Breast epithelium (tissue), 4 donors: ENCODE results near the gene TPK1. TPM values are rescaled to one million over a fixed set of nuclear protein-coding genes. Genes with fewer than 3 reads are reported as not detected.

Experiments
- DNase-seq, 2 donors: peaks; one replicate each; pipeline ENCODE4 v3.0.0-alpha.2; 2019; ENCODE audit warnings: low spot score in 2 of 2
- H3K27ac ChIP-seq, 2 donors: fragments of 200-600 bp; sonication (generic) in 1 of 2; one replicate each; pipeline ENCODE4 v1.5.1; 2016 to 2019; ENCODE audit warnings: mild to moderate bottlenecking in 1 of 2
- H3K27me3 ChIP-seq, 2 donors: fragments of 200-600 bp; sonication (generic) in 1 of 2; one replicate each; pipeline versions ENCODE4 v1.5.1 to v1.6.0; 2017 to 2019; ENCODE audit warnings: control low read depth in 1 of 2, mild to moderate bottlenecking in 1 of 2
- H3K36me3 ChIP-seq: fragments of 200-600 bp; one replicate; pipeline ENCODE4 v1.5.1; 2019
- H3K4me1 ChIP-seq, 2 donors: fragments of 200-600 bp; sonication (generic); one replicate each; pipeline ENCODE4 v1.5.1; 2016 to 2019; ENCODE audit warnings: control low read depth in 1 of 2
- H3K4me3 ChIP-seq, 3 donors: fragments of 200-600 bp; sonication (generic); 1 replicate in 2 of 3; 2 replicates in 1 of 3; pipeline ENCODE4 v1.5.1; 2016 to 2019; ENCODE audit warnings: mild to moderate bottlenecking in 3 of 3, moderate library complexity in 2 of 3
- H3K9me3 ChIP-seq, 2 donors: fragments of 200-600 bp; sonication (generic) in 1 of 2; one replicate each; pipeline ENCODE4 v1.5.1; 2016 to 2019; ENCODE audit warnings: control low read depth in 1 of 2
- POLR2A ChIP-seq: fragments of 450-650 bp; IDR thresholded peaks from one replicate; pipeline ENCODE4 v1.6.1; 2016; ENCODE audit warnings: antibody characterized with exemption, mild to moderate bottlenecking, moderate library complexity
- POLR2AphosphoS5 ChIP-seq, 3 donors: sonication (generic); formaldehyde crosslinking; IDR thresholded peaks; one replicate each; pipeline ENCODE4 v1.6.1; 2017; ENCODE audit warnings: antibody characterized with exemption in 3 of 3
- intact Hi-C: fragments of 100-400 bp; cut with DNase I; formaldehyde crosslinking; loops from one replicate; pipeline ENCODE4 v1.15.1; 2023; ENCODE audit warnings: low total_unique reads
- total RNA-seq, 3 donors: library from RNA; depleted of rRNA; stranded (reverse); fragments of >200 nt; gene quantifications; one replicate each; pipeline ENCODE4 v1.1.0, GENCODE V29; 2016
- TF ChIP-seq, protein P1 (sequence below), 3 donors: fragments of 450-650 bp; IDR thresholded peaks; one replicate each; pipeline ENCODE4 v1.5.1; 2016 to 2017; ENCODE audit warnings: antibody characterized with exemption in 3 of 3, mild to moderate bottlenecking in 3 of 3, moderate library complexity in 3 of 3

Gene TPK1
- total RNA-seq, 3 donors from 2014 or later: 4.8 to 9.8 (median 7.9) TPM

DNA sequence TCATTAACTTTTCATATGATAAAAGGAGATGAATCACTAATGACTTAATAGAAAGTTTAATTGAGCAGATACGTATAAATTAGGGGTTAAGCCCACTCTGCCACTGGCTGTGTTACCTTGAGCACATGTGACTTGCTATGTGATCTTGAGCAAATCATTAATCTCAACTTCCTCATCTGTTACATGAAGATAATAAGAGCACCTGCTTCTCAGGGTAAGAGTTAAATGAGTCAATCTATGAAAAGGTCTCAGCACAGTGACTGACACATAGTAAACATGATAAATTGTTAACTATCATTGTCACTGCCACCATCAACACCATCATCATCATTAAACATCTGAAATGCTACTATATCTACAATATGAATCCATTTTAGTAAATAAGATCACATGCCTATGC, 110.8 kb downstream of the TPK1 start:
- no peaks in the 10 kb centered on the region for H3K4me1 ChIP-seq
- H3K27ac ChIP-seq: no peak overlapping the region
- no peaks in the 10 kb centered on the region for H3K27me3 ChIP-seq
- no peak overlapping the region for H3K4me3 ChIP-seq
- H3K36me3 ChIP-seq: no peaks in the 10 kb centered on the region
- intact Hi-C loops: no loop called here
- no peak for DNase-seq
- TF ChIP-seq POLR2A (no peak), POLR2AphosphoS5 (IDR thresholded peaks at IDR 0.05) (no peak)
- TF ChIP-seq, protein P1, sequence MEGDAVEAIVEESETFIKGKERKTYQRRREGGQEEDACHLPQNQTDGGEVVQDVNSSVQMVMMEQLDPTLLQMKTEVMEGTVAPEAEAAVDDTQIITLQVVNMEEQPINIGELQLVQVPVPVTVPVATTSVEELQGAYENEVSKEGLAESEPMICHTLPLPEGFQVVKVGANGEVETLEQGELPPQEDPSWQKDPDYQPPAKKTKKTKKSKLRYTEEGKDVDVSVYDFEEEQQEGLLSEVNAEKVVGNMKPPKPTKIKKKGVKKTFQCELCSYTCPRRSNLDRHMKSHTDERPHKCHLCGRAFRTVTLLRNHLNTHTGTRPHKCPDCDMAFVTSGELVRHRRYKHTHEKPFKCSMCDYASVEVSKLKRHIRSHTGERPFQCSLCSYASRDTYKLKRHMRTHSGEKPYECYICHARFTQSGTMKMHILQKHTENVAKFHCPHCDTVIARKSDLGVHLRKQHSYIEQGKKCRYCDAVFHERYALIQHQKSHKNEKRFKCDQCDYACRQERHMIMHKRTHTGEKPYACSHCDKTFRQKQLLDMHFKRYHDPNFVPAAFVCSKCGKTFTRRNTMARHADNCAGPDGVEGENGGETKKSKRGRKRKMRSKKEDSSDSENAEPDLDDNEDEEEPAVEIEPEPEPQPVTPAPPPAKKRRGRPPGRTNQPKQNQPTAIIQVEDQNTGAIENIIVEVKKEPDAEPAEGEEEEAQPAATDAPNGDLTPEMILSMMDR (IDR thresholded peaks at IDR 0.05): no peak
- no peaks in the 10 kb centered on the region for H3K9me3 ChIP-seq

DNA sequence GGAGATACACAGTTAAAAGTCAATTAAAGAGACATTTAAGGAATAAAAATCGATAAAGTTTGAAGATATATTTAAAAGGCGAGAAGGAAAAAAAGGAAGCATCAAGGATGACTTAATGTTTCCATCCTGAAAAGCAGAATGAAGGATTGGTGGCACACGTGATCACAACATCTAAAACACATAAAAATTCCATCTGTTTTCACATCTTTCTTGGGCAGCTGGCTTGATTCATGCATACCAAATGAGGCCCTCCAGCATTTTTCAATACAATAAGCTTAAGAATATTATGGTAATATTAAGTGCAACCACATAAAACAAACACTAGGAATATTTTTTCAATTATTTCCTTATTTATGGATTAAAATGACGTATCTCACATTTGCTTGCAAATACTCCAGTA, 112.6 kb downstream of the TPK1 start:
- H3K9me3 ChIP-seq: no peaks in the 10 kb centered on the region

DNA sequence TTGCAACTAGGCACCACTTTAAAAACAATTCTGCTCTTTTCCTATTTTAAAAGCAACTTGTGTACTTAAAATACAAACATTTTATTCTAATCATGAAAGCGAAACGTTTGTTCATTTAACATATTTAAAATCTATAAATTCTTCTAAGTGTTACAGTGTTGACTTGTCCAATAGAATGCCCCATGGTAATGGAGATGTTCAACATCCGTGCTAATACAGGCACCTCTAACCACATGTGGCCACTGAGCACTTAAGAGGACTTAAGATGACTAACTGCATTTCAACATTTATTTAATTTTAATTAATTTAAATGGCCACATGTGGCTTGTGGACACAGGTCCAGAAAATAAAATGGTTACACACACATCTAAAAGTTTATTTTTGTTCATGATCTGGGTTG, 115.1 kb downstream of the TPK1 start:
- H3K4me3 ChIP-seq: no peak overlapping the region
- DNase-seq: no peak
- H3K27ac ChIP-seq: no peak overlapping the region
- TF ChIP-seq POLR2AphosphoS5 (IDR thresholded peaks at IDR 0.05) (no peak), POLR2A (no peak)
- TF ChIP-seq, protein P1 (IDR thresholded peaks at IDR 0.05): no peak
- intact Hi-C loops: no loop called here
- no peaks in the 10 kb centered on the region for H3K36me3 ChIP-seq
- no peaks in the 10 kb centered on the region for H3K27me3 ChIP-seq
- H3K9me3 ChIP-seq: no peaks in the 10 kb centered on the region
- H3K4me1 ChIP-seq: no peaks in the 10 kb centered on the region

More for the DNA sequence above, 112.6 kb downstream of the TPK1 start:
- no peak for DNase-seq
- H3K27ac ChIP-seq: no peak overlapping the region
- no peak for TF ChIP-seq POLR2A
- no peaks in the 10 kb centered on the region for H3K27me3 ChIP-seq
- H3K4me1 ChIP-seq: no peaks in the 10 kb centered on the region
- intact Hi-C loops: no loop called here
- no peaks in the 10 kb centered on the region for H3K36me3 ChIP-seq
- H3K4me3 ChIP-seq: no peak overlapping the region

DNA sequence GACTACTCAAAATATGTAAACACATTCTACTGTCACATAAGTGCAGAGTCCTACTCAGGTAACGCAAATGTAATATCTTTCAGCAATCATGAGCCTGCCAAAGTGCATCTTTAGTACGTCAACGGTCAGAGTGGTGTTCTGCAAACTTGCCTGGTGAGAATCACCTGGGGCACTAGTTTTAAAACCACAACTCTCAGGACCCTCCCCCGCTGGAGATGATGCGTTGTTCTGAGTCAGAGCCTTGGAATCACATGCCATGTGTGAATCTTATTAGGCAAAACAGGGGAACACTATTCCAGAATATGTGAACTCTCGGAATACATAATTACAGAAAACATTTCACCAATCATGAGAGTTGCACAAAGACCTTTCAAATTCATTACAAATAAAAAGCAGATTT, 115.7 kb downstream of the TPK1 start:
- Histone ChIP-seq H3K4me1 (no peaks in the 10 kb centered on the region), H3K9me3 (no peaks in the 10 kb centered on the region), H3K27me3 (no peaks in the 10 kb centered on the region), H3K36me3 (no peaks in the 10 kb centered on the region), H3K4me3 (no peak overlapping the region), H3K27ac (no peak overlapping the region)
- intact Hi-C loops: no loop called here
- TF ChIP-seq POLR2A: no peak
- no peak for TF ChIP-seq POLR2AphosphoS5 (IDR thresholded peaks at IDR 0.05)
- TF ChIP-seq, protein P1 (IDR thresholded peaks at IDR 0.05): no peak
- DNase-seq: no peak

DNA sequence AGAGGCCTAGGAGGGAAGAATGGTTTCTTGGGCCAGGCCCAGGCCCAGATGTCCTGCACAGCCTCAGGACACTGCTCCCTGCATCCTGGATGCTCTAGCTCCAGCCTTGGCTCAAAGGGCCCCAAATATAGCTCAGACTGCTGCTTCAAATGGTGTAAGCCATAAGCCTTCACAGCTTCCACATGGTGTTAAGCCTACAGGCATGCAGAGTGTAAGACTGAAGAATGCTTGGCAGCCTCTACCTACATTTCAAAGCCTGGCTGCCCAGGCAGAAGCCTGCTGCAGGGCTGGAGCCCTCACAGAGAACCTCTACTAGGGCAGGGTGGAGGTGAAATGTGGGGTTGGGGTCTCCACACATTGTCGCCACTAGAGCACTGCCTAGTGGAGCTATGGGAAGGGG, 118.1 kb downstream of the TPK1 start:
- no peak for DNase-seq
- H3K4me1 ChIP-seq: no peaks in the 10 kb centered on the region
- no peak overlapping the region for H3K4me3 ChIP-seq
- H3K36me3 ChIP-seq: no peaks in the 10 kb centered on the region
- intact Hi-C loops: no loop called here
- no peak for TF ChIP-seq POLR2AphosphoS5 (IDR thresholded peaks at IDR 0.05)
- TF ChIP-seq POLR2A: no peak
- TF ChIP-seq, protein P1 (IDR thresholded peaks at IDR 0.05): no peak
- H3K27me3 ChIP-seq: no peaks in the 10 kb centered on the region
- no peak overlapping the region for H3K27ac ChIP-seq
- H3K9me3 ChIP-seq: no peaks in the 10 kb centered on the region

DNA sequence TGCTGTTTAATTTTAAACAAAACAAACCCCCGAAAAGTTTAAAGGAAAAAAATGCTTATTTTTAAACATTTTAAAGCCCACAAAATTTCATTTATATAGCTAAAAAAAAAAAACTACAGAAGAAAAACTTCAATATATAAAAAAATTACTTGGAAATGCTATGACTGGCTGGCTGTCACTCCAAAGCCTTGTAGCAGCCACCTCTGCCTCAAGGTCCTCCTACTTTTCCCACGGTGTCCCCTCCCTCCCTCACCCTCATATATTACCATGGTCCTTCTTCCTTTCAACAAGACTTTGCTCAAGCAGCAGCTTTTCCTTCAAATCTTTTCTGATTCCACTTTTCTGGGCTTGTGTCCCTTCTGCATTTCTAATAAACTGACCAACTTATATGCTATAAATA, 122.0 kb downstream of the TPK1 start:
- intact Hi-C loops: loop anchor here (5.0 kb wide), 1 partner anchor 707 kb away; no protein-coding TSS in a partner anchor
- no peak overlapping the region for H3K27ac ChIP-seq
- no peak for DNase-seq
- H3K36me3 ChIP-seq: no peaks in the 10 kb centered on the region
- H3K4me1 ChIP-seq: no peaks in the 10 kb centered on the region
- TF ChIP-seq, protein P1 (IDR thresholded peaks at IDR 0.05): no peak
- TF ChIP-seq POLR2A (no peak), POLR2AphosphoS5 (IDR thresholded peaks at IDR 0.05) (no peak)
- H3K27me3 ChIP-seq: no peaks in the 10 kb centered on the region
- H3K9me3 ChIP-seq: no peaks in the 10 kb centered on the region
- H3K4me3 ChIP-seq: no peak overlapping the region
